Stomach (tissue), 9 donors: ENCODE measurements around the gene SYT5. TPM values are rescaled to one million over a fixed set of nuclear protein-coding genes. Genes with fewer than 3 reads are reported as not detected.

ENCODE experiments used
- DNase-seq, 2 donors: peaks; one replicate each; pipeline versions ENCODE4 v3.0.0 to v3.0.0-alpha.2; 2013 to 2019
- H3K27ac ChIP-seq, 5 donors: fragments of 200-600 bp in 4 of 5; sonication (generic) in 4 of 5; one replicate each; pipeline ENCODE4 v1.5.1; 2013 to 2019; ENCODE audit warnings: mild to moderate bottlenecking in 1 of 5, moderate library complexity in 1 of 5
- H3K27me3 ChIP-seq, 3 donors: fragments of 200-600 bp; sonication (generic); one replicate each; pipeline ENCODE4 v1.5.1; 2017 to 2019; ENCODE audit warnings: mixed run types in 1 of 3
- H3K36me3 ChIP-seq, 4 donors: fragments of 200-600 bp; sonication (generic); 1 replicate in 3 of 4; 2 replicates in 1 of 4; pipeline ENCODE4 v1.5.1; 2016 to 2019
- H3K4me1 ChIP-seq, 4 donors: fragments of 200-600 bp; sonication (generic); one replicate each; pipeline ENCODE4 v1.5.1; 2016 to 2019
- H3K4me3 ChIP-seq, 4 donors: fragments of 200-600 bp; sonication (generic) in 3 of 4; one replicate each; pipeline ENCODE4 v1.5.1; 2016 to 2019; ENCODE audit warnings: mild to moderate bottlenecking in 1 of 4
- H3K9me3 ChIP-seq, 4 donors: fragments of 200-600 bp; sonication (generic); one replicate each; pipeline ENCODE4 v1.5.1; 2016 to 2019
- CTCF ChIP-seq, 7 experiments: fragments of 450-650 bp in 4 of 7; fragments of 200-600 bp in 3 of 7; sonication (generic) in 3 of 7; IDR thresholded peaks; one replicate each; pipeline ENCODE4 v1.5.1; 2016 to 2019; ENCODE audit warnings: antibody characterized with exemption in 7 of 7, control low read depth in 2 of 7, mild to moderate bottlenecking in 1 of 7
- EP300 ChIP-seq: sonication (generic); formaldehyde crosslinking; IDR thresholded peaks from one replicate; pipeline ENCODE4 v1.6.1; 2017; ENCODE audit warnings: antibody characterized with exemption
- POLR2A ChIP-seq, 4 donors: fragments of 450-650 bp; IDR thresholded peaks; one replicate each; pipeline ENCODE4 v1.6.1; 2016; ENCODE audit warnings: antibody characterized with exemption in 4 of 4, control low read depth in 2 of 4, mild to moderate bottlenecking in 1 of 4, moderate library complexity in 1 of 4
- POLR2AphosphoS5 ChIP-seq, 3 donors: sonication (generic); formaldehyde crosslinking; IDR thresholded peaks; one replicate each; pipeline ENCODE4 v1.6.1; 2016; ENCODE audit warnings: antibody characterized with exemption in 3 of 3
- WGBS, 5 donors: extraction: QIAGEN DNeasy Blood & Tissue Kit in 3 of 5; methylation state at CpG; one replicate each; pipeline versions ENCODE4 v1.1.5 to v1.1.7; 2013 to 2018; 5-methylcytosine and 5-hydroxymethylcytosine counted together
- intact Hi-C: fragments of 100-400 bp; cut with DNase I; formaldehyde crosslinking; loops from one replicate; pipeline ENCODE4 v1.15.1; 2023; ENCODE audit warnings: low total_unique reads
- polyA plus RNA-seq, 3 donors: library from polyadenylated mRNA; stranded (reverse); fragments of 200-250 nt; gene quantifications; one replicate each; pipeline ENCODE4 v1.2.3, GENCODE V29; 2013
- total RNA-seq, 5 donors: library from RNA; depleted of rRNA; stranded (reverse); fragments of >200 nt; gene quantifications; one replicate each; pipeline versions ENCODE4 v1.1.0 to v1.2.3, GENCODE V29; 2014 to 2016
- donor health status: healthy with polysubstance abuse.
- donor health status: Bipolar disorder and iron deficiency.
- donor health status: healthy.

Gene SYT5
- total and polyA plus RNA-seq, 8 donors = 0.20 to 2.8 (median 1.8) TPM; not detected in 4

GRCh38 chr19:55146078-55146704, 33.9 kb downstream of the SYT5 start:
- H3K4me3 ChIP-seq = peak overlapping the region in 2 of 4 donors; percentile 4 to 23
- intact Hi-C loops = loop anchor here (10.0 kb wide), 1 partner anchor 349 kb away; no protein-coding TSS in a partner anchor
- peaks cover 27 to 100% (median 89%) of the 10 kb centered on the region in 3 donors for H3K27me3 ChIP-seq
- H3K36me3 ChIP-seq = no peaks in the 10 kb centered on the region
- H3K27ac ChIP-seq = no peak overlapping the region
- H3K9me3 ChIP-seq = no peaks in the 10 kb centered on the region
- no peak for TF ChIP-seq EP300
- TF ChIP-seq CTCF (IDR thresholded peaks at IDR 0.05) = peak in 2 of 7 experiments; percentile 7 to 27
- peaks cover 3 to 26% (median 18%) of the 10 kb centered on the region in 4 donors for H3K4me1 ChIP-seq
- 1 to 3% (median 1%) methylated on average over 18 to 41 of the region's 41 CpGs for WGBS, 5 donors
- DNase-seq = no peak

GRCh38 chr19:55145232-55145631, 34.9 kb downstream of the SYT5 start:
- WGBS, 5 donors = 11 to 23% (median 18%) methylated on average over 3 of the region's 3 CpGs
- intact Hi-C loops = loop anchor here (10.0 kb wide), 1 partner anchor 350 kb away; no protein-coding TSS in a partner anchor
- peaks cover 27 to 100% (median 93%) of the 10 kb centered on the region in 3 donors for H3K27me3 ChIP-seq

GRCh38 chr19:55141696-55142095, 38.4 kb downstream of the SYT5 start:
- Histone ChIP-seq H3K36me3 (no peaks in the 10 kb centered on the region), H3K27me3 (peaks cover 22 to 100% (median 63%) of the 10 kb centered on the region in 3 donors), H3K9me3 (no peaks in the 10 kb centered on the region), H3K4me1 (peaks cover 3 to 26% (median 16%) of the 10 kb centered on the region in 4 donors), H3K4me3 (no peak overlapping the region), H3K27ac (no peak overlapping the region)
- DNase-seq = no peak
- intact Hi-C loops = loop anchor here (5.0 to 10.0 kb wide), 2 partner anchors 276 to 353 kb away; no protein-coding TSS in a partner anchor
- WGBS, 5 donors = 13 to 23% (median 18%) methylated on average over 20 to 21 of the region's 21 CpGs
- no peak for TF ChIP-seq EP300

More at GRCh38 chr19:55145232-55145631, 34.9 kb downstream of the SYT5 start:
- Histone ChIP-seq H3K27ac (no peak overlapping the region), H3K4me1 (peaks cover 3 to 29% (median 20%) of the 10 kb centered on the region in 4 donors), H3K9me3 (no peaks in the 10 kb centered on the region), H3K36me3 (no peaks in the 10 kb centered on the region), H3K4me3 (no peak overlapping the region)
- no peak for TF ChIP-seq POLR2AphosphoS5 (IDR thresholded peaks at IDR 0.05)
- no peak for TF ChIP-seq POLR2A (IDR thresholded peaks at IDR 0.05)
- TF ChIP-seq CTCF (IDR thresholded peaks at IDR 0.05) = no peak
- TF ChIP-seq EP300 = no peak
- no peak for DNase-seq

GRCh38 chr19:55137915-55138314, 42.2 kb downstream of the SYT5 start:
- Histone ChIP-seq H3K27ac (no peak overlapping the region), H3K9me3 (no peaks in the 10 kb centered on the region), H3K27me3 (peaks cover 6 to 93% (median 47%) of the 10 kb centered on the region in 3 donors), H3K36me3 (no peaks in the 10 kb centered on the region), H3K4me1 (peaks cover 3 to 13% (median 7%) of the 10 kb centered on the region in 4 donors), H3K4me3 (no peak overlapping the region)
- 47 to 58% (median 54%) methylated on average over 9 of the region's 9 CpGs for WGBS, 5 donors
- no peak for DNase-seq
- intact Hi-C loops = no loop called here
- TF ChIP-seq CTCF (IDR thresholded peaks at IDR 0.05) (no peak), POLR2AphosphoS5 (IDR thresholded peaks at IDR 0.05) (no peak), EP300 (no peak), POLR2A (IDR thresholded peaks at IDR 0.05) (no peak)
